Gastrocnemius medialis (tissue), 4 donors: Measurements from ENCODE around the gene RPRD1A. TPM values are rescaled to one million over a fixed set of nuclear protein-coding genes. Genes with fewer than 3 reads are reported as not detected.

Experiments
- ATAC-seq, 2 donors: fragments of 150-250 bp; one replicate each; pipeline ENCODE4 v1.9.1; 2016
- DNase-seq, 2 donors: peaks; one replicate each; pipeline ENCODE4 v3.0.0-alpha.2; 2019
- H3K27ac ChIP-seq, 4 donors: fragments of 200-600 bp; sonication (generic); 1 replicate in 1 of 4; 2 replicates in 3 of 4; pipeline ENCODE4 v1.5.1; 2016 to 2018; ENCODE audit warnings: mild to moderate bottlenecking in 2 of 4, moderate library complexity in 1 of 4
- H3K27me3 ChIP-seq, 3 donors: fragments of 200-600 bp; sonication (generic) in 2 of 3; 1 replicate in 1 of 3; 2 replicates in 2 of 3; pipeline versions ENCODE4 v1.5.1 to v1.6.0; 2016 to 2019; ENCODE audit warnings: mild to moderate bottlenecking in 1 of 3, moderate library complexity in 1 of 3
- H3K36me3 ChIP-seq, 2 donors: fragments of 200-600 bp; sonication (generic) in 1 of 2; one replicate each; pipeline ENCODE4 v1.5.1; 2017 to 2018
- H3K4me1 ChIP-seq, 2 donors: fragments of 200-600 bp; sonication (generic) in 1 of 2; one replicate each; pipeline ENCODE4 v1.5.1; 2016 to 2017; ENCODE audit warnings: mild to moderate bottlenecking in 2 of 2
- H3K4me3 ChIP-seq, 4 donors: fragments of 200-600 bp; sonication (generic) in 3 of 4; 1 replicate in 1 of 4; 2 replicates in 3 of 4; pipeline ENCODE4 v1.5.1; 2016 to 2019; ENCODE audit warnings: mild to moderate bottlenecking in 2 of 4
- H3K9me3 ChIP-seq, 3 donors: fragments of 200-600 bp; sonication (generic) in 2 of 3; 1 replicate in 1 of 3; 2 replicates in 2 of 3; pipeline ENCODE4 v1.5.1; 2016 to 2019
- POLR2A ChIP-seq, 2 donors: fragments of 450-650 bp; IDR thresholded peaks; one replicate each; pipeline ENCODE4 v1.6.1; 2017; ENCODE audit warnings: antibody characterized with exemption in 2 of 2, mild to moderate bottlenecking in 2 of 2, moderate library complexity in 2 of 2
- in situ Hi-C, 4 donors: fragments of 200-750 bp; cut with MboI; loops; one replicate each; pipeline versions ENCODE4 v1.15.0 to v1.8.0; 2017; ENCODE audit warnings: low sequenced_read_pairs in 4 of 4
- intact Hi-C: fragments of 100-400 bp; cut with DNase I; formaldehyde crosslinking; loops from one replicate; pipeline ENCODE4 v1.15.1; 2023; ENCODE audit warnings: low total_unique reads
- total RNA-seq, 4 donors: library from RNA; depleted of rRNA; stranded (reverse); fragments of >200 nt; gene quantifications; one replicate each; pipeline versions ENCODE4 v1.1.0 to v1.2.3, GENCODE V29; 2016
- TF ChIP-seq, protein P1 (sequence below), 5 experiments: fragments of 450-650 bp in 3 of 5; fragments of 200-600 bp in 2 of 5; sonication (generic) in 2 of 5; IDR thresholded peaks in 4 of 5; conservative IDR thresholded peaks in 1 of 5; 1 replicate in 4 of 5; 2 replicates in 1 of 5; pipeline ENCODE4 v1.5.1; 2016 to 2019; ENCODE audit warnings: antibody characterized with exemption in 5 of 5, mild to moderate bottlenecking in 3 of 5, moderate library complexity in 3 of 5

The RPRD1A gene
- total RNA-seq, 4 donors from 2014 or later, result 59.6 to 63.8 (median 61.8) TPM

GRCh38 chr18:36109737-36110136 lies 42.4 kb upstream of the RPRD1A start:
- H3K9me3 ChIP-seq, result no peaks in the 10 kb centered on the region

GRCh38 chr18:36108601-36109000 lies 41.2 kb upstream of the RPRD1A start:
- Histone ChIP-seq H3K27ac (no peak overlapping the region), H3K4me1 (no peaks in the 10 kb centered on the region), H3K36me3 (peaks cover 0 to 38% of the 10 kb centered on the region in 2 donors), H3K9me3 (no peaks in the 10 kb centered on the region), H3K27me3 (no peaks in the 10 kb centered on the region), H3K4me3 (no peak overlapping the region)
- DNase-seq, result no peak
- TF ChIP-seq POLR2A (IDR thresholded peaks at IDR 0.05), result no peak
- TF ChIP-seq, protein P1, sequence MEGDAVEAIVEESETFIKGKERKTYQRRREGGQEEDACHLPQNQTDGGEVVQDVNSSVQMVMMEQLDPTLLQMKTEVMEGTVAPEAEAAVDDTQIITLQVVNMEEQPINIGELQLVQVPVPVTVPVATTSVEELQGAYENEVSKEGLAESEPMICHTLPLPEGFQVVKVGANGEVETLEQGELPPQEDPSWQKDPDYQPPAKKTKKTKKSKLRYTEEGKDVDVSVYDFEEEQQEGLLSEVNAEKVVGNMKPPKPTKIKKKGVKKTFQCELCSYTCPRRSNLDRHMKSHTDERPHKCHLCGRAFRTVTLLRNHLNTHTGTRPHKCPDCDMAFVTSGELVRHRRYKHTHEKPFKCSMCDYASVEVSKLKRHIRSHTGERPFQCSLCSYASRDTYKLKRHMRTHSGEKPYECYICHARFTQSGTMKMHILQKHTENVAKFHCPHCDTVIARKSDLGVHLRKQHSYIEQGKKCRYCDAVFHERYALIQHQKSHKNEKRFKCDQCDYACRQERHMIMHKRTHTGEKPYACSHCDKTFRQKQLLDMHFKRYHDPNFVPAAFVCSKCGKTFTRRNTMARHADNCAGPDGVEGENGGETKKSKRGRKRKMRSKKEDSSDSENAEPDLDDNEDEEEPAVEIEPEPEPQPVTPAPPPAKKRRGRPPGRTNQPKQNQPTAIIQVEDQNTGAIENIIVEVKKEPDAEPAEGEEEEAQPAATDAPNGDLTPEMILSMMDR (IDR thresholded peaks at IDR 0.05 in 4 of 5, conservative IDR thresholded peaks at IDR 0.05 in 1 of 5), result no peak
- in situ Hi-C loops, result no loop called here
- no peak for ATAC-seq
- intact Hi-C loops, result no loop called here

More at GRCh38 chr18:36109737-36110136, 42.4 kb upstream of the RPRD1A start:
- in situ Hi-C loops, result no loop called here
- intact Hi-C loops, result no loop called here
- Histone ChIP-seq H3K27me3 (no peaks in the 10 kb centered on the region), H3K27ac (no peak overlapping the region), H3K4me1 (no peaks in the 10 kb centered on the region), H3K4me3 (no peak overlapping the region), H3K36me3 (peaks cover 0 to 46% of the 10 kb centered on the region in 2 donors)
- DNase-seq (no peak), ATAC-seq (no peak)
- TF ChIP-seq, protein P1 (IDR thresholded peaks at IDR 0.05 in 4 of 5, conservative IDR thresholded peaks at IDR 0.05 in 1 of 5), result no peak
- no peak for TF ChIP-seq POLR2A (IDR thresholded peaks at IDR 0.05)

GRCh38 chr18:36108196-36108595 lies 40.8 kb upstream of the RPRD1A start:
- intact Hi-C loops (no loop called here), in situ Hi-C loops (no loop called here)
- Histone ChIP-seq H3K36me3 (peaks cover 0 to 34% of the 10 kb centered on the region in 2 donors), H3K4me1 (no peaks in the 10 kb centered on the region), H3K27me3 (no peaks in the 10 kb centered on the region), H3K4me3 (no peak overlapping the region), H3K9me3 (no peaks in the 10 kb centered on the region), H3K27ac (no peak overlapping the region)
- ATAC-seq, result no peak
- DNase-seq, result no peak
- no peak for TF ChIP-seq POLR2A (IDR thresholded peaks at IDR 0.05)
- TF ChIP-seq, protein P1 (IDR thresholded peaks at IDR 0.05 in 4 of 5, conservative IDR thresholded peaks at IDR 0.05 in 1 of 5), result no peak

DNA sequence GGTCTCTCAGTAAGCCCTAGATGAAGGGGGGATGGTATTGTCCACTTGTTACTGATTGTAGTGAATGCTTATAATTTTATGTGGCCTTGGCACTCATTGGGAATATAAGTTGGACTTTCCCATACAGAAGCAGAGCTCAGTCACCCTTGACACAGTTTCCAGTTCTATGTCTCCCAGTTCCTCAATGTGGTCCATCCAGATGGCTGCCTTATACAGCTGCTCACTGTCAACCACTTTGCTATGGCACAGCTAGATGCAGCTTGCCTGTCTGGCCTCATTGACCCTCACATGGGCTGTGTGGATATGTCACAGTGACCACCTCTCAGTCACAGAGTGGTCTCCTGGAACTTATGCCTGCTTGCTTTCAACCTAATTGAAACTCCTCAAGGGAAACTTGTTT lies 40.1 kb upstream of the RPRD1A start:
- H3K27me3 ChIP-seq, result no peaks in the 10 kb centered on the region
- DNase-seq, result no peak
- intact Hi-C loops, result no loop called here

More for the DNA sequence above, 40.1 kb upstream of the RPRD1A start:
- Histone ChIP-seq H3K36me3 (peaks cover 0 to 26% of the 10 kb centered on the region in 2 donors), H3K4me1 (no peaks in the 10 kb centered on the region), H3K9me3 (no peaks in the 10 kb centered on the region), H3K27ac (no peak overlapping the region), H3K4me3 (no peak overlapping the region)
- no peak for ATAC-seq
- TF ChIP-seq, protein P1 (IDR thresholded peaks at IDR 0.05 in 4 of 5, conservative IDR thresholded peaks at IDR 0.05 in 1 of 5), result no peak
- no peak for TF ChIP-seq POLR2A (IDR thresholded peaks at IDR 0.05)
- in situ Hi-C loops, result no loop called here
